ENCODE measurements around the gene SELENOO.

The SELENOO gene

DNA sequence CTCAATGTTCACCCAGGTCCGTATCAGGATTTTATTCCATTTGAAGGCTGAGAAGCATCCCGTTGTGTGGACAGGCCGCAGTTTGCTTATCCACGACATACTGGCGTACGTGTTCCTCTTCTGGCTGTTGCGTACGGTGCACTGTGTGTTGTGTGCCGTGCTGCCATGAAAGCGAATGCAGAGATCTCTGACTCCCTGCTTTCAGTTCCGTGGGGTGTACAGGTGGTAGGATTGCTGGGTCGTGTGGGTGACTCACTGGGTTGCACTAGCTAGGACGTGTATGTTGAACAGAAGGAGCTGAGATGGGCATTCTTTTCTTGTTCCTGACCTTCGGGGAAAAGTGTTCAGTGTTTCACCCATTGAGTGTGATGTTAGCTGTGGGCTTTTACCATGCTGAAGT is 10.3 kb downstream of the SELENOO start:
- FAIRE-seq (no peak), DNase-seq (ENCODE audit: insufficient read length, low spot score) (no peak)
- no peak for TF ChIP-seq CTCF (IDR thresholded peaks at IDR 0.05; ENCODE audit: insufficient read depth, missing control alignments)

GRCh38 chr22:50213263-50213662 is 12.5 kb downstream of the SELENOO start:
- no peak for TF ChIP-seq CTCF (IDR thresholded peaks at IDR 0.05; ENCODE audit: insufficient read depth, missing control alignments)
- DNase-seq (ENCODE audit: insufficient read length, low spot score) (no peak), FAIRE-seq (no peak)

DNA sequence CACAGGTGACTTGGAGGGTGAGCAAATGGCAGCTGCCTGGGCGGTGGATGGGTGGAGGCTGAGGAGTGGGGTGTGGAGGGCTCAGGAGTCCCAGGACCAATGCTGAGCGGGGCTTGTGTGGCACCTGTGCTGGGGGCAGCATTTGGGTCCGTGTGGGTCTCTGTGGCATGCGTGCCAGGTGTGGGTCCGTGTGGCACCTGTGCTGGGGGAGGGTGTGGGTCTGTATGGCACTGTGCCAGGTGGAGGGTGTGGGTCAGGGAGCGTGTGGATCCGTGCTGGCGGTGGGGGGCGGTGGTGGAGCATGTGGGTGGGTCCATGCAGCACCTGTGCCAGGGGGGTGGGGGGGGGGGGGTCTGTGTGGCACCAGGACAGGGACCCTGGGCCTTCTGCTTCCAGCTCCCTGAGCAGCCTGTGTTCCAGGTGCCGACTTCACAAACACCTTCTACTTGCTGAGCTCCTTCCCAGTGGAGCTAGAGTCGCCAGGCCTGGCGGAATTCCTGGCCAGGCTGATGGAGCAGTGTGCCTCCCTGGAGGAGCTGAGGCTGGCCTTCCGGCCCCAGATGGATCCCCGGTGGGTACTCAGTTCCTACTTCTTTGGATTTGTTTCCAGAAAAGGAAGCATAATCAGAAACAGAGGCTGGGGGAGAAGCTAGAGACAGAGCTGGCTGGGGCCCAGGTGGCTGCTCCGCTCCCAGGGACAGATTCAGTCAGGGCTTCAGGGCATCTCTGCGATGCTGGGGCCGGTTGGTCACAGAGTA is 14.7 kb downstream of the SELENOO start:
- DNase-seq (ENCODE audit: insufficient read length, low spot score) = no peak
- no peak for FAIRE-seq
- TF ChIP-seq CTCF (IDR thresholded peaks at IDR 0.05; ENCODE audit: insufficient read depth, missing control alignments) = no peak

- TF ChIP-seq CTCF (IDR thresholded peaks at IDR 0.05; ENCODE audit: insufficient read depth, missing control alignments) = no peak
- DNase-seq (ENCODE audit: insufficient read length, low spot score) (no peak), FAIRE-seq (no peak)
Measured at GRCh38 chr22:50216055-50216683, 15.4 kb downstream of the SELENOO start.

- no peak for TF ChIP-seq CTCF (IDR thresholded peaks at IDR 0.05; ENCODE audit: insufficient read depth, missing control alignments)
- DNase-seq (ENCODE audit: insufficient read length, low spot score) (no peak), FAIRE-seq (no peak)
Measured at GRCh38 chr22:50216684-50217520, 16.1 kb downstream of the SELENOO start.

- no peak for DNase-seq (ENCODE audit: insufficient read length, low spot score)
- no peak for FAIRE-seq
- TF ChIP-seq CTCF (IDR thresholded peaks at IDR 0.05; ENCODE audit: insufficient read depth, missing control alignments) = no peak
Measured at GRCh38 chr22:50217543-50218152, 16.8 kb downstream of the SELENOO start.

Data from D721Med (cell line).